Measurements from ENCODE around the gene NOD1.
"Not testable (repeated sequence)": the region's sequence is repeated elsewhere in the genome, so short reads cannot be mapped to it uniquely, and the experiment has no call there.

The NOD1 gene, protein sequence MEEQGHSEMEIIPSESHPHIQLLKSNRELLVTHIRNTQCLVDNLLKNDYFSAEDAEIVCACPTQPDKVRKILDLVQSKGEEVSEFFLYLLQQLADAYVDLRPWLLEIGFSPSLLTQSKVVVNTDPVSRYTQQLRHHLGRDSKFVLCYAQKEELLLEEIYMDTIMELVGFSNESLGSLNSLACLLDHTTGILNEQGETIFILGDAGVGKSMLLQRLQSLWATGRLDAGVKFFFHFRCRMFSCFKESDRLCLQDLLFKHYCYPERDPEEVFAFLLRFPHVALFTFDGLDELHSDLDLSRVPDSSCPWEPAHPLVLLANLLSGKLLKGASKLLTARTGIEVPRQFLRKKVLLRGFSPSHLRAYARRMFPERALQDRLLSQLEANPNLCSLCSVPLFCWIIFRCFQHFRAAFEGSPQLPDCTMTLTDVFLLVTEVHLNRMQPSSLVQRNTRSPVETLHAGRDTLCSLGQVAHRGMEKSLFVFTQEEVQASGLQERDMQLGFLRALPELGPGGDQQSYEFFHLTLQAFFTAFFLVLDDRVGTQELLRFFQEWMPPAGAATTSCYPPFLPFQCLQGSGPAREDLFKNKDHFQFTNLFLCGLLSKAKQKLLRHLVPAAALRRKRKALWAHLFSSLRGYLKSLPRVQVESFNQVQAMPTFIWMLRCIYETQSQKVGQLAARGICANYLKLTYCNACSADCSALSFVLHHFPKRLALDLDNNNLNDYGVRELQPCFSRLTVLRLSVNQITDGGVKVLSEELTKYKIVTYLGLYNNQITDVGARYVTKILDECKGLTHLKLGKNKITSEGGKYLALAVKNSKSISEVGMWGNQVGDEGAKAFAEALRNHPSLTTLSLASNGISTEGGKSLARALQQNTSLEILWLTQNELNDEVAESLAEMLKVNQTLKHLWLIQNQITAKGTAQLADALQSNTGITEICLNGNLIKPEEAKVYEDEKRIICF

GRCh38 chr7:30478349-30479201 is at the start of gene NOD1:
Gene NOD1, minus strand, starts transcription at chr7:30478784. Its CDS starts 21,863 bp downstream, at chr7:30456921.
- DNase-seq (ENCODE audit: low spot score) (peak; percentile 71), ATAC-seq (ENCODE audit: low read depth) (peak; percentile 94)
- Histone ChIP-seq H3K27me3 (ENCODE audit: insufficient read depth, poor library complexity, severe bottlenecking) (no peaks in the 10 kb centered on the region), H3K4me1 (ENCODE audit: insufficient read depth, poor library complexity, severe bottlenecking) (peaks cover 9% of the 10 kb centered on the region), H3K27ac (ENCODE audit: poor library complexity, severe bottlenecking) (peak within 1 kb of the TSS; percentile 61), H3K9me3 (ENCODE audit: severe bottlenecking) (no peaks in the 10 kb centered on the region), H3K36me3 (ENCODE audit: low read depth) (no peaks in the 10 kb centered on the region), H3K4me3 (ENCODE audit: severe bottlenecking) (peak within 1 kb of the TSS; percentile 63)
- TF ChIP-seq, protein P1, sequence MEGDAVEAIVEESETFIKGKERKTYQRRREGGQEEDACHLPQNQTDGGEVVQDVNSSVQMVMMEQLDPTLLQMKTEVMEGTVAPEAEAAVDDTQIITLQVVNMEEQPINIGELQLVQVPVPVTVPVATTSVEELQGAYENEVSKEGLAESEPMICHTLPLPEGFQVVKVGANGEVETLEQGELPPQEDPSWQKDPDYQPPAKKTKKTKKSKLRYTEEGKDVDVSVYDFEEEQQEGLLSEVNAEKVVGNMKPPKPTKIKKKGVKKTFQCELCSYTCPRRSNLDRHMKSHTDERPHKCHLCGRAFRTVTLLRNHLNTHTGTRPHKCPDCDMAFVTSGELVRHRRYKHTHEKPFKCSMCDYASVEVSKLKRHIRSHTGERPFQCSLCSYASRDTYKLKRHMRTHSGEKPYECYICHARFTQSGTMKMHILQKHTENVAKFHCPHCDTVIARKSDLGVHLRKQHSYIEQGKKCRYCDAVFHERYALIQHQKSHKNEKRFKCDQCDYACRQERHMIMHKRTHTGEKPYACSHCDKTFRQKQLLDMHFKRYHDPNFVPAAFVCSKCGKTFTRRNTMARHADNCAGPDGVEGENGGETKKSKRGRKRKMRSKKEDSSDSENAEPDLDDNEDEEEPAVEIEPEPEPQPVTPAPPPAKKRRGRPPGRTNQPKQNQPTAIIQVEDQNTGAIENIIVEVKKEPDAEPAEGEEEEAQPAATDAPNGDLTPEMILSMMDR (IDR thresholded peaks at IDR 0.05; ENCODE audit: poor library complexity, severe bottlenecking) = no peak

GRCh38 chr7:30527297-30527696 is 48.7 kb upstream of the NOD1 start:
- not testable (repeated sequence) for ATAC-seq (ENCODE audit: low read depth); H3K4me1 ChIP-seq (ENCODE audit: insufficient read depth, poor library complexity, severe bottlenecking); DNase-seq (ENCODE audit: low spot score); H3K9me3 ChIP-seq (ENCODE audit: severe bottlenecking); H3K36me3 ChIP-seq (ENCODE audit: low read depth); H3K27ac ChIP-seq (ENCODE audit: poor library complexity, severe bottlenecking); H3K4me3 ChIP-seq (ENCODE audit: severe bottlenecking); H3K27me3 ChIP-seq (ENCODE audit: insufficient read depth, poor library complexity, severe bottlenecking)

- TF ChIP-seq, protein P1 (IDR thresholded peaks at IDR 0.05; ENCODE audit: poor library complexity, severe bottlenecking) = no peak
- Histone ChIP-seq H3K27me3 (ENCODE audit: insufficient read depth, poor library complexity, severe bottlenecking) (no peaks in the 10 kb centered on the region), H3K36me3 (ENCODE audit: low read depth) (no peaks in the 10 kb centered on the region), H3K9me3 (ENCODE audit: severe bottlenecking) (no peaks in the 10 kb centered on the region), H3K4me3 (ENCODE audit: severe bottlenecking) (no peak overlapping the region), H3K4me1 (ENCODE audit: insufficient read depth, poor library complexity, severe bottlenecking) (peaks cover 1% of the 10 kb centered on the region), H3K27ac (ENCODE audit: poor library complexity, severe bottlenecking) (no peak overlapping the region)
- DNase-seq (ENCODE audit: low spot score) = no peak
- no peak for ATAC-seq (ENCODE audit: low read depth)
These were observed 47.6 kb upstream of the NOD1 start for GRCh38 chr7:30526163-30526562.

DNA sequence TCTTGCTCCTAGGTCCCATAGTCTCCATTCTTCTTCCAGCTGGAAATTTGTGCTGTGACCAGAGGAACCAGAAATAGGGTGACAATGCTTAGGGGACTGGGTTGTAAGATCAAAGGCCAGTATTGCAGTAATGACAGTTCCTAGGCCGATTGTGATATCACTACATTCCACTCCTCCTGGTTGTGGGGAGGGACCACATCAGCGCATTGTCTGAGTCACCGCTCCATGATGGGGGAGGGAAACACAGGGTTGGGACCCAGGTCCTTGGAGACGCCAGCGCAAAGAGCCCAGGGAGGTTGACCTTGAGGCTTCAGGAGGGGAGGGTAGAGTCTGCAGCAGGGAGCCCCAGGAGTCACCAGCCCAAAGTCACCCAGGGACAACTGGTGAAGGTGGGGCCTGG is 46.8 kb upstream of the NOD1 start:
- Histone ChIP-seq H3K27ac (ENCODE audit: poor library complexity, severe bottlenecking) (no peak overlapping the region), H3K4me3 (ENCODE audit: severe bottlenecking) (no peak overlapping the region), H3K36me3 (ENCODE audit: low read depth) (no peaks in the 10 kb centered on the region), H3K27me3 (ENCODE audit: insufficient read depth, poor library complexity, severe bottlenecking) (no peaks in the 10 kb centered on the region), H3K9me3 (ENCODE audit: severe bottlenecking) (no peaks in the 10 kb centered on the region), H3K4me1 (ENCODE audit: insufficient read depth, poor library complexity, severe bottlenecking) (peaks cover 8% of the 10 kb centered on the region)
- TF ChIP-seq, protein P1 (IDR thresholded peaks at IDR 0.05; ENCODE audit: poor library complexity, severe bottlenecking) = no peak
- ATAC-seq (ENCODE audit: low read depth) (no peak), DNase-seq (ENCODE audit: low spot score) (no peak)

- ATAC-seq (ENCODE audit: low read depth) (no peak), DNase-seq (ENCODE audit: low spot score) (no peak)
- TF ChIP-seq, protein P1 (IDR thresholded peaks at IDR 0.05; ENCODE audit: poor library complexity, severe bottlenecking) = no peak
- H3K9me3 ChIP-seq (ENCODE audit: severe bottlenecking) = no peaks in the 10 kb centered on the region
- H3K4me3 ChIP-seq (ENCODE audit: severe bottlenecking) = no peak overlapping the region
- no peaks in the 10 kb centered on the region for H3K27me3 ChIP-seq (ENCODE audit: insufficient read depth, poor library complexity, severe bottlenecking)
- H3K36me3 ChIP-seq (ENCODE audit: low read depth) = no peaks in the 10 kb centered on the region
- peaks cover 11% of the 10 kb centered on the region for H3K4me1 ChIP-seq (ENCODE audit: insufficient read depth, poor library complexity, severe bottlenecking)
- no peak overlapping the region for H3K27ac ChIP-seq (ENCODE audit: poor library complexity, severe bottlenecking)
These were observed 46.0 kb upstream of the NOD1 start for GRCh38 chr7:30524545-30524944.
